Activated CD4-positive, alpha-beta T cell treated with anti-CD3 and anti-CD28 coated beads for 36 hours (primary cell): Measurements from ENCODE around the gene THG1L. TPM values are rescaled to one million over a fixed set of nuclear protein-coding genes. Genes with fewer than 3 reads are reported as not detected.

Source experiments
- total RNA-seq, 2 experiments: library from RNA; stranded (reverse); gene quantifications; one replicate each; pipeline ENCODE4 v1.2.3, GENCODE V29; 2021

The THG1L gene
- total RNA-seq, 2 experiments from 2014 or later: 29.9 to 33.8 TPM

Other genes starting within 250 kb of the THG1L start
- 10 to 100 TPM; 63.6 to 69.5 TPM for gene ADAM19, start 155.6 kb upstream of the THG1L start, total RNA-seq
- under 1 TPM; 0.18 to 0.44 TPM for gene SOX30, start 79.0 kb upstream of the THG1L start, total RNA-seq
- not detected for gene C5orf52, start 59.9 kb upstream of the THG1L start, total RNA-seq
- gene LSM11, start 12.3 kb downstream of the THG1L start, total RNA-seq: 1 to 10 TPM; 6.2 to 8.0 TPM
- 10 to 100 TPM; 59.0 to 69.0 TPM for gene CLINT1, start 127.7 kb downstream of the THG1L start, total RNA-seq